ENCODE results near the gene HK1. TPM values are rescaled to one million over a fixed set of nuclear protein-coding genes. Genes with fewer than 3 reads are reported as not detected.

HK1 gene
- total and polyA plus RNA-seq, 2 of the 13 experiments (the other 11 are each of a cell fraction or from before 2014, with no cell fraction given): 0.29 to 1.5 TPM

GRCh38 chr10:69382382-69383117, 104.3 kb downstream of the HK1 start:
- Histone ChIP-seq H3K27ac (ENCODE audit: extremely low read length, insufficient read depth, low read length) (no peak overlapping the region), H3K4me2 (ENCODE audit: low read depth, low read length) (no peak overlapping the region), H3K4me1 (ENCODE audit: insufficient read depth, low read length) (peaks cover 19% of the 10 kb centered on the region), H3K27me3 (ENCODE audit: control insufficient read depth in 1 of 2, insufficient read depth in 2 of 2, low read length in 2 of 2) (peaks cover 0 to 2% of the 10 kb centered on the region in 2 experiments; a peak in 1 of 5 replicates), H3K79me2 (ENCODE audit: insufficient read depth, low read length) (no peaks in the 10 kb centered on the region), H3K9me3 (ENCODE audit: low read length) (no peaks in the 10 kb centered on the region), H4K20me1 (ENCODE audit: insufficient read depth, low read length) (no peaks in the 10 kb centered on the region), H3K9ac (ENCODE audit: insufficient read depth, low read depth, low read length) (no peak overlapping the region), H3K36me3 (replicated peaks in 1 of 2; ENCODE audit: control insufficient read depth in 1 of 2, insufficient read depth in 2 of 2, low read length in 2 of 2) (no peaks in the 10 kb centered on the region), H3K4me3 (replicated peaks in 1 of 3; ENCODE audit: insufficient read depth in 1 of 3, low read depth in 2 of 3, low read length in 3 of 3) (no peak overlapping the region), H2AFZ (ENCODE audit: low read length) (no peak overlapping the region)
- POLR2A ChIA-PET: no interaction called here
- WGBS (ENCODE audit: low lambda C conversion rate): 42% methylated on average over 10 of the region's 26 CpGs
- DNase-seq (ENCODE audit: low spot score) (no peak), FAIRE-seq (no peak), ATAC-seq (no peak)
- intact Hi-C loops (cut with micrococcal nuclease; ENCODE audit: unreplicated experiment) (no loop called here), in situ Hi-C loops (cut with HindIII; ENCODE audit: extremely low pct_ligation_motif_present, low pct_unique_long_range_greater_than_20kb) (no loop called here)
- BruUV-seq (replicated peaks): no TSS peak
- TF ChIP-seq RFX5 (IDR thresholded peaks at IDR 0.05; ENCODE audit: low read depth, low read length) (no peak), HMGA1 (CRISPR knock-in tag; conservative IDR thresholded peaks at IDR 0.05) (no peak), ZNF546 (CRISPR knock-in tag; conservative IDR thresholded peaks at IDR 0.05) (no peak), CC2D1A (CRISPR knock-in tag; IDR thresholded peaks at IDR 0.05) (no peak), BCL3 (CRISPR knock-in tag; IDR thresholded peaks at IDR 0.05) (no peak), ZNF746 (CRISPR knock-in tag; IDR thresholded peaks at IDR 0.05) (no peak)
- CTCF ChIA-PET (ENCODE audit: low intra/inter-chr PET ratio, low total read pairs): no interaction called here

- POLR2A ChIA-PET: no interaction called here
- Histone ChIP-seq H3K4me1 (ENCODE audit: insufficient read depth, low read length) (peaks cover 19% of the 10 kb centered on the region), H3K9me3 (ENCODE audit: low read length) (no peaks in the 10 kb centered on the region), H4K20me1 (ENCODE audit: insufficient read depth, low read length) (no peaks in the 10 kb centered on the region), H3K27ac (ENCODE audit: extremely low read length, insufficient read depth, low read length) (no peak overlapping the region), H3K4me3 (replicated peaks in 1 of 3; ENCODE audit: insufficient read depth in 1 of 3, low read depth in 2 of 3, low read length in 3 of 3) (no peak overlapping the region), H2AFZ (ENCODE audit: low read length) (no peak overlapping the region), H3K9ac (ENCODE audit: insufficient read depth, low read depth, low read length) (no peak overlapping the region), H3K79me2 (ENCODE audit: insufficient read depth, low read length) (no peaks in the 10 kb centered on the region), H3K36me3 (replicated peaks in 1 of 2; ENCODE audit: control insufficient read depth in 1 of 2, insufficient read depth in 2 of 2, low read length in 2 of 2) (no peaks in the 10 kb centered on the region), H3K27me3 (ENCODE audit: control insufficient read depth in 1 of 2, insufficient read depth in 2 of 2, low read length in 2 of 2) (no peaks in the 10 kb centered on the region; a peak in 1 of 5 replicates), H3K4me2 (ENCODE audit: low read depth, low read length) (no peak overlapping the region)
- intact Hi-C loops (cut with micrococcal nuclease; ENCODE audit: unreplicated experiment) (no loop called here), in situ Hi-C loops (cut with HindIII; ENCODE audit: extremely low pct_ligation_motif_present, low pct_unique_long_range_greater_than_20kb) (no loop called here)
- DNase-seq (ENCODE audit: low spot score) (peak; percentile 13), ATAC-seq (peak; percentile 79), FAIRE-seq (no peak)
- CTCF ChIA-PET (ENCODE audit: low intra/inter-chr PET ratio, low total read pairs): no interaction called here
- 0% methylated on average over 1 of the region's 3 CpGs for WGBS (ENCODE audit: low lambda C conversion rate)
- no TSS peak for BruUV-seq (replicated peaks)
- TF ChIP-seq MEIS1 (CRISPR knock-in tag; IDR thresholded peaks at IDR 0.05; ENCODE audit: borderline replicate concordance) (no peak), PBX3 (CRISPR knock-in tag; IDR thresholded peaks at IDR 0.05; ENCODE audit: borderline replicate concordance) (no peak), THAP7 (CRISPR knock-in tag; IDR thresholded peaks at IDR 0.05) (no peak), ZNF607 (CRISPR knock-in tag; IDR thresholded peaks at IDR 0.05; ENCODE audit: borderline replicate concordance) (no peak), RXRA (CRISPR knock-in tag; IDR thresholded peaks at IDR 0.05) (no peak), ZNF276 (CRISPR knock-in tag; IDR thresholded peaks at IDR 0.05; ENCODE audit: low read depth) (no peak)
Observed at GRCh38 chr10:69383558-69383957, 105.3 kb downstream of the HK1 start.

Data from HepG2 (cell line).